ENCODE data around the gene RPL32. TPM values are rescaled to one million over a fixed set of nuclear protein-coding genes. Genes with fewer than 3 reads are reported as not detected.

Gene RPL32
- total RNA-seq, 1 experiment from 2014 or later, result 1,643 TPM

DNA sequence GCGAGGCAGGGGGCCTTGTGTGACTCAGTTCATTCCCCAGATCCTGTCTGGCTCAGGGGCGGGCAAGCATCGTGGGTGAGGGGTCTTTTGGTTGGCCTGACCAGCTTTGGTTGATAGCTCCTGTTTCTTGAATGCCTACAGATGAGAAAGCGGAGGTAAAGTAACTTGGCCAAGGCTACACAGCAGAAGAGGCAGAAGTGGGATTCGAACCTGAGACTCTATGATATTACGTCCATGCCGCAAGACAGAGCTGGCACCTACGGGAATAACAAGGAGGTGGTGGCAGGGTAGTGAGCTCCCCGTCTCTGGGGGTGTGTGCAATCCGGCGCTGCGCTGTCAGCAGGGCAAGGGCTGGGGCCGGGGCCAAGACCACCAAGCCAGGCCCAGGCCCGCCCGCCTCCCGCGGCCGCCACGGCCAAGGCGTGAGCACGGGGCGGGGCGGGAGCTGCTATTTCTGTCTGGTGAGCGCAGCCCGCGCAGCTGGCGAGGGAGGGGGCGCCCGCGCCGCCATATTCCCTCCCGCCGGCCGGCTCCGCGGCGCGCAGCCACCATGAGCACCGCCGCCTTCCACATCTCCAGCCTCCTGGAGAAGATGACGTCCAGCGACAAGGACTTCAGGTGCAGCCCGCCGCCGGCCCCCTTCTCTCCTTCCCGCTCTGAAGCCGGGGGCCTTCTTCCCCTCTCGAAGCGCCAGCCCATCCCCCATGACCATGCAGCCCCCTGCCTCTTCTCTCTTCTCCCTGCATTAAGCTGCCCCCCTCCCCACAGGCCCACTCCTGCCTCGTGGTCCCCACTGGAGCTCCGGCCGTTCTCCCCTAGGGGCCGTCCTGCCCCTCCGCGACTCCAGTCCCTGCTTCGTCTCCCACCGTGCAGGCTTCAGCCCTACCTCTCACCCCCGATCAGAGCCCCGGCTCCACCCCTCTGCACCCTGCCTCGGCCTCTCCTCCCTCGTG lies 44.9 kb downstream of the RPL32 start, which contains the start of gene CAND2:
Gene CAND2, plus strand, starts transcription at position 510 of the 953 bp plus-strand sequence. Its CDS starts 41 bp downstream, at position 551.
- Mint-ChIP-seq H3K4me3 (peak within 1 kb of the TSS; percentile 83), H3K27ac (no peak within 1 kb of the TSS), H3K27me3 (ENCODE audit: low read depth) (no peaks in the 10 kb centered on the region; the same call in 1 of the 2 replicates), H3K9me3 (no peaks in the 10 kb centered on the region), H3K4me1 (peaks cover 20% of the 10 kb centered on the region), H3K36me3 (no peaks in the 10 kb centered on the region)
- DNase-seq (ENCODE audit: low spot score) (peak; percentile 48), ATAC-seq (peak; percentile 85)
- CTCF ChIA-PET, result interaction anchor here (0.6 to 5.8 kb wide), 16 partner anchors 9 to 468 kb away, joined by 3 to 62 read pairs (median 4); no protein-coding TSS in a partner anchor
- POLR2A ChIA-PET, result interaction anchor here (0.7 to 1.5 kb wide), 3 partner anchors 9 to 28 kb away, joined by 3 to 6 read pairs (median 3); no protein-coding TSS in a partner anchor
- TF ChIP-seq JAZF1 (CRISPR knock-in tag; IDR thresholded peaks at IDR 0.05) (no peak), ZNF423 (CRISPR knock-in tag; IDR thresholded peaks at IDR 0.05) (peak; percentile 28; the same call in 1 of the 2 replicates), ZNF532 (CRISPR knock-in tag; IDR thresholded peaks at IDR 0.05; ENCODE audit: borderline replicate concordance) (no peak), SP1 (CRISPR knock-in tag; conservative IDR thresholded peaks at IDR 0.05) (0 out of 2 replicates have a peak, but pooled peaks have one; percentile 38), NFYB (CRISPR knock-in tag; conservative IDR thresholded peaks at IDR 0.05; ENCODE audit: low read depth) (no peak), NR3C1 (CRISPR knock-in tag; conservative IDR thresholded peaks at IDR 0.05; ENCODE audit: low read depth) (no peak), ZNF121 (CRISPR knock-in tag; IDR thresholded peaks at IDR 0.05) (0 out of 2 replicates have a peak, but pooled peaks have one; percentile 27), GRHL2 (CRISPR knock-in tag; IDR thresholded peaks at IDR 0.05; ENCODE audit: insufficient replicate concordance, severe bottlenecking) (no peak), NFATC4 (CRISPR knock-in tag; IDR thresholded peaks at IDR 0.05) (0 out of 2 replicates have a peak, but pooled peaks have one; percentile 40), ESRRA (CRISPR knock-in tag; IDR thresholded peaks at IDR 0.05; ENCODE audit: borderline replicate concordance) (peak; percentile 59; the same call in 1 of the 2 replicates), ATF1 (CRISPR knock-in tag; IDR thresholded peaks at IDR 0.05) (no peak)
- TF ChIP-seq, protein P1, sequence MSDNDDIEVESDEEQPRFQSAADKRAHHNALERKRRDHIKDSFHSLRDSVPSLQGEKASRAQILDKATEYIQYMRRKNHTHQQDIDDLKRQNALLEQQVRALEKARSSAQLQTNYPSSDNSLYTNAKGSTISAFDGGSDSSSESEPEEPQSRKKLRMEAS (CRISPR knock-in tag; IDR thresholded peaks at IDR 0.05), result peak; percentile 41
- TF ChIP-seq, protein P2, sequence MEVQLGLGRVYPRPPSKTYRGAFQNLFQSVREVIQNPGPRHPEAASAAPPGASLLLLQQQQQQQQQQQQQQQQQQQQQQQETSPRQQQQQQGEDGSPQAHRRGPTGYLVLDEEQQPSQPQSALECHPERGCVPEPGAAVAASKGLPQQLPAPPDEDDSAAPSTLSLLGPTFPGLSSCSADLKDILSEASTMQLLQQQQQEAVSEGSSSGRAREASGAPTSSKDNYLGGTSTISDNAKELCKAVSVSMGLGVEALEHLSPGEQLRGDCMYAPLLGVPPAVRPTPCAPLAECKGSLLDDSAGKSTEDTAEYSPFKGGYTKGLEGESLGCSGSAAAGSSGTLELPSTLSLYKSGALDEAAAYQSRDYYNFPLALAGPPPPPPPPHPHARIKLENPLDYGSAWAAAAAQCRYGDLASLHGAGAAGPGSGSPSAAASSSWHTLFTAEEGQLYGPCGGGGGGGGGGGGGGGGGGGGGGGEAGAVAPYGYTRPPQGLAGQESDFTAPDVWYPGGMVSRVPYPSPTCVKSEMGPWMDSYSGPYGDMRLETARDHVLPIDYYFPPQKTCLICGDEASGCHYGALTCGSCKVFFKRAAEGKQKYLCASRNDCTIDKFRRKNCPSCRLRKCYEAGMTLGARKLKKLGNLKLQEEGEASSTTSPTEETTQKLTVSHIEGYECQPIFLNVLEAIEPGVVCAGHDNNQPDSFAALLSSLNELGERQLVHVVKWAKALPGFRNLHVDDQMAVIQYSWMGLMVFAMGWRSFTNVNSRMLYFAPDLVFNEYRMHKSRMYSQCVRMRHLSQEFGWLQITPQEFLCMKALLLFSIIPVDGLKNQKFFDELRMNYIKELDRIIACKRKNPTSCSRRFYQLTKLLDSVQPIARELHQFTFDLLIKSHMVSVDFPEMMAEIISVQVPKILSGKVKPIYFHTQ (CRISPR knock-in tag; IDR thresholded peaks at IDR 0.05), result no peak
- TF ChIP-seq, protein P3, sequence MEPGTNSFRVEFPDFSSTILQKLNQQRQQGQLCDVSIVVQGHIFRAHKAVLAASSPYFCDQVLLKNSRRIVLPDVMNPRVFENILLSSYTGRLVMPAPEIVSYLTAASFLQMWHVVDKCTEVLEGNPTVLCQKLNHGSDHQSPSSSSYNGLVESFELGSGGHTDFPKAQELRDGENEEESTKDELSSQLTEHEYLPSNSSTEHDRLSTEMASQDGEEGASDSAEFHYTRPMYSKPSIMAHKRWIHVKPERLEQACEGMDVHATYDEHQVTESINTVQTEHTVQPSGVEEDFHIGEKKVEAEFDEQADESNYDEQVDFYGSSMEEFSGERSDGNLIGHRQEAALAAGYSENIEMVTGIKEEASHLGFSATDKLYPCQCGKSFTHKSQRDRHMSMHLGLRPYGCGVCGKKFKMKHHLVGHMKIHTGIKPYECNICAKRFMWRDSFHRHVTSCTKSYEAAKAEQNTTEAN (CRISPR knock-in tag; IDR thresholded peaks at IDR 0.05), result 0 out of 2 replicates have a peak, but pooled peaks have one; percentile 12
- TF ChIP-seq, protein P4, sequence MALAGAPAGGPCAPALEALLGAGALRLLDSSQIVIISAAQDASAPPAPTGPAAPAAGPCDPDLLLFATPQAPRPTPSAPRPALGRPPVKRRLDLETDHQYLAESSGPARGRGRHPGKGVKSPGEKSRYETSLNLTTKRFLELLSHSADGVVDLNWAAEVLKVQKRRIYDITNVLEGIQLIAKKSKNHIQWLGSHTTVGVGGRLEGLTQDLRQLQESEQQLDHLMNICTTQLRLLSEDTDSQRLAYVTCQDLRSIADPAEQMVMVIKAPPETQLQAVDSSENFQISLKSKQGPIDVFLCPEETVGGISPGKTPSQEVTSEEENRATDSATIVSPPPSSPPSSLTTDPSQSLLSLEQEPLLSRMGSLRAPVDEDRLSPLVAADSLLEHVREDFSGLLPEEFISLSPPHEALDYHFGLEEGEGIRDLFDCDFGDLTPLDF (CRISPR knock-in tag; IDR thresholded peaks at IDR 0.05), result no peak
- TF ChIP-seq, protein P5, sequence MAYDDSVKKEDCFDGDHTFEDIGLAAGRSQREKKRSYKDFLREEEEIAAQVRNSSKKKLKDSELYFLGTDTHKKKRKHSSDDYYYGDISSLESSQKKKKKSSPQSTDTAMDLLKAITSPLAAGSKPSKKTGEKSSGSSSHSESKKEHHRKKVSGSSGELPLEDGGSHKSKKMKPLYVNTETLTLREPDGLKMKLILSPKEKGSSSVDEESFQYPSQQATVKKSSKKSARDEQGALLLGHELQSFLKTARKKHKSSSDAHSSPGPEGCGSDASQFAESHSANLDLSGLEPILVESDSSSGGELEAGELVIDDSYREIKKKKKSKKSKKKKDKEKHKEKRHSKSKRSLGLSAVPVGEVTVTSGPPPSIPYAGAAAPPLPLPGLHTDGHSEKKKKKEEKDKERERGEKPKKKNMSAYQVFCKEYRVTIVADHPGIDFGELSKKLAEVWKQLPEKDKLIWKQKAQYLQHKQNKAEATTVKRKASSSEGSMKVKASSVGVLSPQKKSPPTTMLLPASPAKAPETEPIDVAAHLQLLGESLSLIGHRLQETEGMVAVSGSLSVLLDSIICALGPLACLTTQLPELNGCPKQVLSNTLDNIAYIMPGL (CRISPR knock-in tag; IDR thresholded peaks at IDR 0.05), result peak; percentile 66; the same call in 1 of the 2 replicates
- TF ChIP-seq, protein P6, sequence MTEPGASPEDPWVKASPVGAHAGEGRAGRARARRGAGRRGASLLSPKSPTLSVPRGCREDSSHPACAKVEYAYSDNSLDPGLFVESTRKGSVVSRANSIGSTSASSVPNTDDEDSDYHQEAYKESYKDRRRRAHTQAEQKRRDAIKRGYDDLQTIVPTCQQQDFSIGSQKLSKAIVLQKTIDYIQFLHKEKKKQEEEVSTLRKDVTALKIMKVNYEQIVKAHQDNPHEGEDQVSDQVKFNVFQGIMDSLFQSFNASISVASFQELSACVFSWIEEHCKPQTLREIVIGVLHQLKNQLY (CRISPR knock-in tag; IDR thresholded peaks at IDR 0.05), result no peak
- TF ChIP-seq, protein P7, sequence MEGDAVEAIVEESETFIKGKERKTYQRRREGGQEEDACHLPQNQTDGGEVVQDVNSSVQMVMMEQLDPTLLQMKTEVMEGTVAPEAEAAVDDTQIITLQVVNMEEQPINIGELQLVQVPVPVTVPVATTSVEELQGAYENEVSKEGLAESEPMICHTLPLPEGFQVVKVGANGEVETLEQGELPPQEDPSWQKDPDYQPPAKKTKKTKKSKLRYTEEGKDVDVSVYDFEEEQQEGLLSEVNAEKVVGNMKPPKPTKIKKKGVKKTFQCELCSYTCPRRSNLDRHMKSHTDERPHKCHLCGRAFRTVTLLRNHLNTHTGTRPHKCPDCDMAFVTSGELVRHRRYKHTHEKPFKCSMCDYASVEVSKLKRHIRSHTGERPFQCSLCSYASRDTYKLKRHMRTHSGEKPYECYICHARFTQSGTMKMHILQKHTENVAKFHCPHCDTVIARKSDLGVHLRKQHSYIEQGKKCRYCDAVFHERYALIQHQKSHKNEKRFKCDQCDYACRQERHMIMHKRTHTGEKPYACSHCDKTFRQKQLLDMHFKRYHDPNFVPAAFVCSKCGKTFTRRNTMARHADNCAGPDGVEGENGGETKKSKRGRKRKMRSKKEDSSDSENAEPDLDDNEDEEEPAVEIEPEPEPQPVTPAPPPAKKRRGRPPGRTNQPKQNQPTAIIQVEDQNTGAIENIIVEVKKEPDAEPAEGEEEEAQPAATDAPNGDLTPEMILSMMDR (IDR thresholded peaks at IDR 0.05), result no peak
